ENCODE measurements around the gene C10orf71. TPM values are rescaled to one million over a fixed set of nuclear protein-coding genes. Genes with fewer than 3 reads are reported as not detected.

The C10orf71 gene
- polyA plus RNA-seq, 2 of the 4 experiments (the other 2 are of a cell fraction) = not detected

- H3K27ac ChIP-seq = no peak overlapping the region
- TF ChIP-seq RARB (CRISPR knock-in tag; IDR thresholded peaks at IDR 0.05) (no peak), RFX5 (IDR thresholded peaks at IDR 0.05) (no peak), NFE2L2 (conservative IDR thresholded peaks at IDR 0.05; ENCODE audit: low read length) (no peak), KDM5A (IDR thresholded peaks at IDR 0.05) (no peak), HOXB13 (CRISPR knock-in tag; IDR thresholded peaks at IDR 0.05; ENCODE audit: low read depth) (no peak), EHMT2 (IDR thresholded peaks at IDR 0.05; ENCODE audit: low read depth) (no peak)
- POLR2A ChIA-PET = no interaction called here
- DNase-seq (ENCODE audit: low read depth in 1 of 2, low spot score in 1 of 2) = no peak
- H3K4me1 ChIP-seq = no peaks in the 10 kb centered on the region
- H3K9me3 ChIP-seq = no peaks in the 10 kb centered on the region
- no peak for ATAC-seq
- 3% methylated on average over 3 of the region's 3 CpGs for WGBS (ENCODE audit: missing lambda C conversion rate)
- CTCF ChIA-PET = no interaction called here
- no peak overlapping the region for H3K4me3 ChIP-seq
- no peak overlapping the region for H3K4me2 ChIP-seq
- FAIRE-seq = no peak
Observed at GRCh38 chr10:49255883-49256282, 43.1 kb upstream of the C10orf71 start.

- Histone ChIP-seq H3K4me2 (no peak overlapping the region), H3K4me3 (no peak overlapping the region), H3K27ac (no peak overlapping the region), H3K4me1 (no peaks in the 10 kb centered on the region), H3K9me3 (no peaks in the 10 kb centered on the region)
- CTCF ChIA-PET = no interaction called here
- POLR2A ChIA-PET = no interaction called here
- FAIRE-seq (no peak), ATAC-seq (no peak), DNase-seq (ENCODE audit: low read depth in 1 of 2, low spot score in 1 of 2) (no peak)
- WGBS (ENCODE audit: missing lambda C conversion rate) = 48% methylated on average over 1 of the region's 1 CpG
- no peak for TF ChIP-seq BHLHE40 (IDR thresholded peaks at IDR 0.05; ENCODE audit: low read depth, low read length)
- no peak for TF ChIP-seq CEBPB (IDR thresholded peaks at IDR 0.05)
- TF ChIP-seq POLR2A (IDR thresholded peaks at IDR 0.05; ENCODE audit: low read length) = no peak
- TF ChIP-seq RAD21 (conservative IDR thresholded peaks at IDR 0.05 in 1 of 2, IDR thresholded peaks at IDR 0.05 in 1 of 2) = no peak
- TF ChIP-seq, protein P1, sequence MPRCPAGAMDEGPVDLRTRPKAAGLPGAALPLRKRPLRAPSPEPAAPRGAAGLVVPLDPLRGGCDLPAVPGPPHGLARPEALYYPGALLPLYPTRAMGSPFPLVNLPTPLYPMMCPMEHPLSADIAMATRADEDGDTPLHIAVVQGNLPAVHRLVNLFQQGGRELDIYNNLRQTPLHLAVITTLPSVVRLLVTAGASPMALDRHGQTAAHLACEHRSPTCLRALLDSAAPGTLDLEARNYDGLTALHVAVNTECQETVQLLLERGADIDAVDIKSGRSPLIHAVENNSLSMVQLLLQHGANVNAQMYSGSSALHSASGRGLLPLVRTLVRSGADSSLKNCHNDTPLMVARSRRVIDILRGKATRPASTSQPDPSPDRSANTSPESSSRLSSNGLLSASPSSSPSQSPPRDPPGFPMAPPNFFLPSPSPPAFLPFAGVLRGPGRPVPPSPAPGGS (IDR thresholded peaks at IDR 0.05) = no peak
- no peak for TF ChIP-seq CBX8 (IDR thresholded peaks at IDR 0.05)
- no peak for TF ChIP-seq EHMT2 (IDR thresholded peaks at IDR 0.05; ENCODE audit: low read depth)
- TF ChIP-seq, protein P2, sequence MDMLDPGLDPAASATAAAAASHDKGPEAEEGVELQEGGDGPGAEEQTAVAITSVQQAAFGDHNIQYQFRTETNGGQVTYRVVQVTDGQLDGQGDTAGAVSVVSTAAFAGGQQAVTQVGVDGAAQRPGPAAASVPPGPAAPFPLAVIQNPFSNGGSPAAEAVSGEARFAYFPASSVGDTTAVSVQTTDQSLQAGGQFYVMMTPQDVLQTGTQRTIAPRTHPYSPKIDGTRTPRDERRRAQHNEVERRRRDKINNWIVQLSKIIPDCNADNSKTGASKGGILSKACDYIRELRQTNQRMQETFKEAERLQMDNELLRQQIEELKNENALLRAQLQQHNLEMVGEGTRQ (IDR thresholded peaks at IDR 0.05) = no peak
- no peak for TF ChIP-seq FOSL2 (IDR thresholded peaks at IDR 0.05)
- TF ChIP-seq FOSL2 (CRISPR knock-in tag; IDR thresholded peaks at IDR 0.05) = no peak
- TF ChIP-seq, protein P3, sequence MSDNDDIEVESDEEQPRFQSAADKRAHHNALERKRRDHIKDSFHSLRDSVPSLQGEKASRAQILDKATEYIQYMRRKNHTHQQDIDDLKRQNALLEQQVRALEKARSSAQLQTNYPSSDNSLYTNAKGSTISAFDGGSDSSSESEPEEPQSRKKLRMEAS (IDR thresholded peaks at IDR 0.05) = no peak
- no peak for TF ChIP-seq FOSB (CRISPR knock-in tag; IDR thresholded peaks at IDR 0.05)
- no peak for TF ChIP-seq SMC3 (IDR thresholded peaks at IDR 0.05)
- TF ChIP-seq TFCP2L1 (CRISPR knock-in tag; IDR thresholded peaks at IDR 0.05) = no peak
- no peak for TF ChIP-seq CBX2 (IDR thresholded peaks at IDR 0.05; ENCODE audit: borderline replicate concordance, low read depth)
- TF ChIP-seq, protein P4, sequence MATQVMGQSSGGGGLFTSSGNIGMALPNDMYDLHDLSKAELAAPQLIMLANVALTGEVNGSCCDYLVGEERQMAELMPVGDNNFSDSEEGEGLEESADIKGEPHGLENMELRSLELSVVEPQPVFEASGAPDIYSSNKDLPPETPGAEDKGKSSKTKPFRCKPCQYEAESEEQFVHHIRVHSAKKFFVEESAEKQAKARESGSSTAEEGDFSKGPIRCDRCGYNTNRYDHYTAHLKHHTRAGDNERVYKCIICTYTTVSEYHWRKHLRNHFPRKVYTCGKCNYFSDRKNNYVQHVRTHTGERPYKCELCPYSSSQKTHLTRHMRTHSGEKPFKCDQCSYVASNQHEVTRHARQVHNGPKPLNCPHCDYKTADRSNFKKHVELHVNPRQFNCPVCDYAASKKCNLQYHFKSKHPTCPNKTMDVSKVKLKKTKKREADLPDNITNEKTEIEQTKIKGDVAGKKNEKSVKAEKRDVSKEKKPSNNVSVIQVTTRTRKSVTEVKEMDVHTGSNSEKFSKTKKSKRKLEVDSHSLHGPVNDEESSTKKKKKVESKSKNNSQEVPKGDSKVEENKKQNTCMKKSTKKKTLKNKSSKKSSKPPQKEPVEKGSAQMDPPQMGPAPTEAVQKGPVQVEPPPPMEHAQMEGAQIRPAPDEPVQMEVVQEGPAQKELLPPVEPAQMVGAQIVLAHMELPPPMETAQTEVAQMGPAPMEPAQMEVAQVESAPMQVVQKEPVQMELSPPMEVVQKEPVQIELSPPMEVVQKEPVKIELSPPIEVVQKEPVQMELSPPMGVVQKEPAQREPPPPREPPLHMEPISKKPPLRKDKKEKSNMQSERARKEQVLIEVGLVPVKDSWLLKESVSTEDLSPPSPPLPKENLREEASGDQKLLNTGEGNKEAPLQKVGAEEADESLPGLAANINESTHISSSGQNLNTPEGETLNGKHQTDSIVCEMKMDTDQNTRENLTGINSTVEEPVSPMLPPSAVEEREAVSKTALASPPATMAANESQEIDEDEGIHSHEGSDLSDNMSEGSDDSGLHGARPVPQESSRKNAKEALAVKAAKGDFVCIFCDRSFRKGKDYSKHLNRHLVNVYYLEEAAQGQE (IDR thresholded peaks at IDR 0.05) = no peak
- TF ChIP-seq ELK1 (IDR thresholded peaks at IDR 0.05; ENCODE audit: low read depth, low read length) = no peak
- no peak for TF ChIP-seq EHF (CRISPR knock-in tag; IDR thresholded peaks at IDR 0.05)
Observed at GRCh38 chr10:49257154-49257553, 41.8 kb upstream of the C10orf71 start.

Data from A549 (cell line).